HG03066 (cell line): ENCODE data around the gene KIF6.
"Not testable (repeated sequence)": the region's sequence is repeated elsewhere in the genome, so short reads cannot be mapped to it uniquely, and the experiment has no call there.

ENCODE experiments used
- ATAC-seq: cut with Tn5 transposase; IDR thresholded peaks from one replicate; pipeline ENCODE4 v1.9.1; 2021; ENCODE audit warnings: low read depth; ENCODE audit not compliant: unreplicated experiment

Gene KIF6

GRCh38 chr6:39515006-39515405 lies 210.2 kb downstream of the KIF6 start:
- ATAC-seq: no peak

GRCh38 chr6:39509831-39510230 lies 215.4 kb downstream of the KIF6 start:
- ATAC-seq: not testable (repeated sequence)

GRCh38 chr6:39508515-39508914 lies 216.7 kb downstream of the KIF6 start:
- ATAC-seq: no peak

GRCh38 chr6:39507331-39507998 lies 217.7 kb downstream of the KIF6 start:
- ATAC-seq: no peak

GRCh38 chr6:39502362-39502955 lies 222.7 kb downstream of the KIF6 start:
- ATAC-seq: not testable (repeated sequence)

- ATAC-seq: no peak
These were observed 226.2 kb downstream of the KIF6 start for GRCh38 chr6:39499053-39499452.

GRCh38 chr6:39498096-39498495 lies 227.1 kb downstream of the KIF6 start:
- ATAC-seq: no peak

GRCh38 chr6:39496915-39497314 lies 228.3 kb downstream of the KIF6 start:
- no peak for ATAC-seq

- no peak for ATAC-seq
These were observed 228.8 kb downstream of the KIF6 start for GRCh38 chr6:39496456-39496855.

- no peak for ATAC-seq
These were observed 229.6 kb downstream of the KIF6 start for GRCh38 chr6:39495640-39496039.

- ATAC-seq: no peak
These were observed 230.2 kb downstream of the KIF6 start for GRCh38 chr6:39494998-39495397.

- ATAC-seq: no peak
These were observed 231.4 kb downstream of the KIF6 start for GRCh38 chr6:39493777-39494176.

- ATAC-seq: no peak
These were observed 232.0 kb downstream of the KIF6 start for GRCh38 chr6:39493174-39493573.

- no peak for ATAC-seq
These were observed 235.1 kb downstream of the KIF6 start for GRCh38 chr6:39490108-39490507.

- no peak for ATAC-seq
These were observed 236.8 kb downstream of the KIF6 start for GRCh38 chr6:39488255-39488879.

GRCh38 chr6:39484276-39484675 lies 240.9 kb downstream of the KIF6 start:
- ATAC-seq: no peak

- ATAC-seq: not testable (repeated sequence)
These were observed 245.4 kb downstream of the KIF6 start for GRCh38 chr6:39479819-39480218.

- no peak for ATAC-seq
These were observed 248.5 kb downstream of the KIF6 start for GRCh38 chr6:39476670-39477069.

GRCh38 chr6:39476151-39476550 lies 249.1 kb downstream of the KIF6 start:
- no peak for ATAC-seq

- no peak for ATAC-seq
These were observed 253.1 kb downstream of the KIF6 start for GRCh38 chr6:39471954-39472659.

GRCh38 chr6:39470506-39470905 lies 254.7 kb downstream of the KIF6 start:
- no peak for ATAC-seq
